ENCODE data around the gene MARCHF10.

GRCh38 chr17:62819511-62820221, 11.6 kb upstream of the MARCHF10 start:
- TF ChIP-seq, protein P1, sequence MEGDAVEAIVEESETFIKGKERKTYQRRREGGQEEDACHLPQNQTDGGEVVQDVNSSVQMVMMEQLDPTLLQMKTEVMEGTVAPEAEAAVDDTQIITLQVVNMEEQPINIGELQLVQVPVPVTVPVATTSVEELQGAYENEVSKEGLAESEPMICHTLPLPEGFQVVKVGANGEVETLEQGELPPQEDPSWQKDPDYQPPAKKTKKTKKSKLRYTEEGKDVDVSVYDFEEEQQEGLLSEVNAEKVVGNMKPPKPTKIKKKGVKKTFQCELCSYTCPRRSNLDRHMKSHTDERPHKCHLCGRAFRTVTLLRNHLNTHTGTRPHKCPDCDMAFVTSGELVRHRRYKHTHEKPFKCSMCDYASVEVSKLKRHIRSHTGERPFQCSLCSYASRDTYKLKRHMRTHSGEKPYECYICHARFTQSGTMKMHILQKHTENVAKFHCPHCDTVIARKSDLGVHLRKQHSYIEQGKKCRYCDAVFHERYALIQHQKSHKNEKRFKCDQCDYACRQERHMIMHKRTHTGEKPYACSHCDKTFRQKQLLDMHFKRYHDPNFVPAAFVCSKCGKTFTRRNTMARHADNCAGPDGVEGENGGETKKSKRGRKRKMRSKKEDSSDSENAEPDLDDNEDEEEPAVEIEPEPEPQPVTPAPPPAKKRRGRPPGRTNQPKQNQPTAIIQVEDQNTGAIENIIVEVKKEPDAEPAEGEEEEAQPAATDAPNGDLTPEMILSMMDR (IDR thresholded peaks at IDR 0.05): no peak
- TF ChIP-seq POLR2A (IDR thresholded peaks at IDR 0.05): no peak

All from testis (tissue), 2 donors.